Measurements from ENCODE around the gene KCNT1. TPM values are rescaled to one million over a fixed set of nuclear protein-coding genes. Genes with fewer than 3 reads are reported as not detected.

Gene KCNT1
- total RNA-seq, 1 donor from 2014 or later: not detected

- DNase-seq (ENCODE audit: low read depth in 2 of 2): no peak
Measured at GRCh38 chr9:135745686-135746324, 43.8 kb downstream of the KCNT1 start.

GRCh38 chr9:135746565-135746964 is 44.6 kb downstream of the KCNT1 start:
- DNase-seq (ENCODE audit: low read depth in 2 of 2): no peak

GRCh38 chr9:135747311-135747710 is 45.3 kb downstream of the KCNT1 start:
- DNase-seq (ENCODE audit: low read depth in 2 of 2): no peak

DNA sequence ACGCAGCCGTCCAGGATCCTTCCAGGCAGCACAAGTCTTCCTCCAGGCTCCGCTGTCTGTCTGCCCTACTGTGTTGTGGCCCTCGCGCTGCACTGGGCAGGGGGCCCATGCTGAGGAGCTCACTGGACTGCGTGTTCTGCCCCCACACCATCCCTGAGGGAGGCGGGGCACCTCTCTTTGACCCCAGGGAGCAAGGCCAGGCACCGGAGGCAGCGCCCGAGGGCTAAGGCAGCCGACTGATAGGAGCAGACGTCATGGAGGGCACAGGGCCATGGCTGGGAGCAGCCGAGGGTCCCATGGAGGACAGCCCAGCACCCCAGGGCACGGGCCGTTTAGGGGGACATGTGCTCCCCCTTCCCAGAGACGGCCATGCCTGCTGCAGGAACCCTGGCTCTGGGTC is 46.7 kb downstream of the KCNT1 start:
- no peak for DNase-seq (ENCODE audit: low read depth in 2 of 2)

DNA sequence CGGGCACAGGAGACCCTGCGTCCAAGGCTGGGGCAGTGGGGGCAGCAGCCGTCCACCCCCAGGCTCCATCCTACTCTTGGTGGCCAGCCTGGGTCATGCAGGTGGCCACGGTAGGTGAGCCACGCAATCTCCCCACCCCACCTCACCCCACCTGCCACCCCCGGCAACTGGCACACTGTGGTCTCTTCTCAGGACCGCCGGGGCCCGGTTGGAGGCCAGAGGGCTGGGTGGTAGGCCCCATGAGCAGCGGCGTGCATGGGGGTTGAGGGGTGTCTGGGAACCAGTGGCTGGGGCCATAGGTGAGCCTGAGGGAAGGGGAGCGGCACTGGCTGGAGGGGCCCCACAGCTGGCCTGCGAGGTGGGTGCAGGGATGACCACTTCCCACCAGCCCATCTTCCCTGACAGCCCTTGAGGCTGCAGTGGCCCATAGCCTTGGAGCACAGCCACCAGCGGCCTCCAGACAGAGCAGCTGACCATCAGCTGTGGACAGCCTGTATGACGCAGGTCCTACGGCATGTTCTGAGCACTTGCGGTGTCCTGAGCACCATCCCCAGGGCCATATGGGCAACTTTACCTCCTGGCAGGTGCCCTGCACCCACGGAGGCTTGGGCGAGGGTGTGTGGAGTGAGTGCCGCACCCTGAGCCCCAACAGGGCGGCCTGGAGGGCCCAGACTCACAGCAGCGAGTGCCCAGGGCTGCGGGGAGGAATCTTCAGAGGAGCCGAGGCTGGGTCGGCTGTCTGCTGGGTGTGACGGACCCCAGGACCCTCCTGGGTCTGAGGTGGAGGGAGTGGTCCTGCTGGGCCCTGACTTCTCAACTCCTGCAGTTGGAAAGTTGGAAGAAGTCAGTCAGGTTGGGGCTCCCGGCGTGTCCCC is 47.4 kb downstream of the KCNT1 start:
- DNase-seq (ENCODE audit: low read depth in 2 of 2): no peak

DNA sequence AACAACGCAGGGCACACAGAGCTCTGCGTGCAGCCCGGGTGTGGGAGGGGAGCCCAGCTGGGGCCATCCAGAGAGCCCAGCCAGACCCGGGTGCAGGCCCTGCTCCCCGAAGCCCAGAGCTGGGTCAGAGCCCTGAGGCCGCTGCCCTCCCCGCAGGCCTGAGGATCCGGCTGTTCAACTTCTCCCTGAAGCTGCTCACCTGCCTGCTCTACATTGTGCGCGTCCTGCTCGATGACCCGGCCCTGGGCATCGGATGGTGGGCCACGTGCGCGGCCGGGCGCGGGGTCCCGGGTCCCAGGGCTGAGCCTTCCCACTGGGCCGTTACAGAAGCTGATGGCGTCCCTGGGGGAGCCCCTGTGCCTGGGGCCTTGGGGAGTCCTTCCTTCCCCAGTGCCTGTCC is 48.8 kb downstream of the KCNT1 start:
- no peak for DNase-seq (ENCODE audit: low read depth in 2 of 2)

DNA sequence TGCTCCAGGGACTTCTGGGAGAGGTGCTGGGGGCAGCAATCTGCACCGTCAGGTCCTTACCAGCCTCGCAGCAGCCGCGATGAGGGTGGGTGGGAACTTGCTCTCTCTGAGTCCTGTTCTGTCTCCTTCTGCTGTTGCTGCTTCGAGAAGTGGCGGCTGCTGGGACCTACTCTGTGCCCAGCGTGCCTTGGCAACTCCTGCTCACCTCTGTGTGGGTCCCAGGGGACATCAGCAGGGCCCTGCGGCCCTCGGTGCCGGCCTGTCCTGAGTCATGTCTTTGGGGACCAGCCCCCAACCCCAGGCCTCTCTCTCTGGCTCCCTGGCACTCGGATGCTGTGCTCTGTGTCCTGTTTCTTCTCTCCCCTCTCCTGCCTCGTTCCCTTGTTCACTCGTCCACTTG is 49.5 kb downstream of the KCNT1 start:
- no peak for DNase-seq (ENCODE audit: low read depth in 2 of 2)

- DNase-seq (ENCODE audit: low read depth in 2 of 2): no peak
Measured at GRCh38 chr9:135752281-135753204, 50.6 kb downstream of the KCNT1 start.

DNA sequence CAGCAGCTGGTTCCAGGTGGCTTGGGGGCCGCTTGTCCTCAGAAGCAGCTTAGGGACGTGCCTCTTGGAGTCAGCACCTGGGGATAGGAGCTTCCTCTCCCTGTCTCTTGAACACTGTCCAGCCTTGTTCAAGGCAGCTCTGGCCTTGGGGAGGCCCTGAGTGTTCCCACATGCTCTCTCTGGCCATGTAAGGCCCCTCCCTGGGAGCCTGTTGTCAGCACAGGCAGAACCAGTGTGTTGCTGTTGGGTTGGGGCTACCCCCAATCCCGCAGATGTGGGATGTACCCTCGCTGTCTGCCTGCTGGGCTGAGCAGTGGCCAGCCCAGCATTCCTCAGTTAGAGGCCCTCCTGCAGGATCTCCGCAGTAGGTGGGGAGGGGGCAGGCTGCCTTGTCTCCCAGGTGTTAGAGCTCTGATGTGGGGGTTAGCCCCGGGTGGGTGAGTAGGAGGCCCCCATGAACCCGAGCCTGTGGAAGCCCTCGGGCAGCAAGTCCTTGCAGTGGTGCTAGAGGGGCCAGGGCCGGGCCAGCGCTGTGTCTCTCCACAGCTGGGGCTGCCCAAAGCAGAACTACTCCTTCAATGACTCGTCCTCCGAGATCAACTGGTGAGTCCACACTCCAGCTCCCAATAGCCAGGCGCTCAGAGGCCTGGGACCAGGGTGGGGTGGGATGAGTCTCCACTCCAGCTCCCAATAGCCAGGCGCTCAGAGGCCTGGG is 51.6 kb downstream of the KCNT1 start:
- DNase-seq (ENCODE audit: low read depth in 2 of 2): no peak

DNA sequence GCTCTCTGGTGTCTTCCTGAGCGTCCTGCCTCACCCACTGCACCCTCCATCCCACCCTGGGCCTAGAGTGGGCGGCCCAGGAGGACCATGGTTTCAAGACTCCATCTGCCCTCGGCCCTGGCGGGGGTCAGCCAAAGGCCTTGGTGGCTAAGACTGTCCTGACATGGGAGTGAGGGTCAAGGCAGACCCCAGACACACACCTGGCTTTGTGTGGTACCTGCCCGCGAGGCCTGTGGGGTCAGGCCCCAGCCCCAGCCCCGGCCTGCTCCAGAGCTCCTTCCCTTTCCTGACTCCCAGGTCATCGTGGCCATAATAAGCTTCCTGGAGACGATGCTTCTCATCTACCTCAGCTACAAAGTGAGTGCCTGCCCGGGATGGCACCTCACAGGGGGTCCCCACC is 54.6 kb downstream of the KCNT1 start:
- no peak for DNase-seq (ENCODE audit: low read depth in 2 of 2)

DNA sequence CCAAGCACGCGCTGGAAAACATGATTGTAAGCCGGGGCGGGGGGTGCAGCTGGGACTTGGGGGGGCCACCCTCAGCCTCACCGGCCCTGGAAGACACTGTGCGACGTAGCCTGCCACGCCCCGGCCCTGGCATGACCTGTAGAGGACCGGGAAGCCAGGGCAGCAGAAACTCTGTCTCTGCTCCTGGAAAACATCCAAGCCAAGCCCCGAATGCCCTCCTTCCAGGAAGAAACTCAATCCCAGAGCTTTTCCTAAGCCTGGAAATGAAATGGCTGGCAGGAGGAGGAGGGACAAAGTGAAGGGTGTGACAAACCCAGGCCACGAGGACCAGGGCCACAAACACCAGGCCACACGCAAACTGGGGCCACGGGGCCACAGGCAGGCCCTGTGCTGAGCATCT is 55.4 kb downstream of the KCNT1 start:
- no peak for DNase-seq (ENCODE audit: low read depth in 2 of 2)

DNA sequence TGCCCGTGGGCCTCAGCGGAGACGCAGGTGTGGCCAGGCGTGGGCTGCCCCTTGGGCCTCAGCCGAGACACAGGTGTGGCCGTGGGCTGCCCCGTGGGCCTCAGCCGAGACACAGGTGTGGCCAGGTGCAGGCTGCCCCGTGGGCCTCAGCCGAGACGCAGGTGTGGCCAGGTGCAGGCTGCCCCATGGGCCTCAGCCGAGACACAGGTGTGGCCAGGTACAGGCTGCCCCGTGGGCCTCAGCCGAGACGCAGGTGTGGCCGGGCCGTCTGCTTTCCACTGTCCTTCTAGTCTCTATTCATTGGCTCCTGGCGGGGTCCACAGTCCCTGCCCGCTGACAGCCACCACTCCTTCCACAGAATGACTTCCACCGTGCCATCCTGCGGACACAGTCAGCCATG is 56.1 kb downstream of the KCNT1 start:
- no peak for DNase-seq (ENCODE audit: low read depth in 2 of 2)

GRCh38 chr9:135758870-135759269 is 56.9 kb downstream of the KCNT1 start:
- DNase-seq (ENCODE audit: low read depth in 2 of 2): no peak

DNA sequence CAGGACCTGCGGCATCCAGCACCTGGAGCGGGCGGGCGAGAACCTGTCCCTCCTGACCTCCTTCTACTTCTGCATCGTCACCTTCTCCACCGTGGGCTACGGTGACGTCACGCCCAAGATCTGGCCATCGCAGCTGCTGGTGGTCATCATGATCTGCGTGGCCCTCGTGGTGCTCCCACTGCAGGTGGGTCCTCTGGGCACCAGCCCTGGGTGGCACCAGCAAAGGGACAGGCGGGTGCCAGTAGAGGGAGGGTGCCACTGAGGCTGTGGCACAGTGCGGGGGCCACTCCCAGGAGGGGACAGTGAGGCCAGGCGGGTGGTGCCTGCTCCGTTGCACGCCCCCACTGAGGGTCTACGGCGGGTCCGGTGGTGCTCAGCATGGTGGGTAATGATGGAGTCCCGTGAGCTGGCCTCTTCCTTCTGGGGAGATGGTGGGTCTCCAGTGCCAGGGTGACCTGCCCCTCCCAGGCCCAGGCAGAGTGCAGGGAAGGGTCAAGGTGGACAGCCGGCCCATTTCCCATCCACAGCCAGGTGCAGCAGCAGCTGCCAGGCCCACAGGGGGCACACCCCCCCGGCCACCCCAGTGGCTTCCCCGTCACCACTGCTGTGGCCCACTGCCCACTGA is 57.8 kb downstream of the KCNT1 start:
- DNase-seq (ENCODE audit: low read depth in 2 of 2): no peak

DNA sequence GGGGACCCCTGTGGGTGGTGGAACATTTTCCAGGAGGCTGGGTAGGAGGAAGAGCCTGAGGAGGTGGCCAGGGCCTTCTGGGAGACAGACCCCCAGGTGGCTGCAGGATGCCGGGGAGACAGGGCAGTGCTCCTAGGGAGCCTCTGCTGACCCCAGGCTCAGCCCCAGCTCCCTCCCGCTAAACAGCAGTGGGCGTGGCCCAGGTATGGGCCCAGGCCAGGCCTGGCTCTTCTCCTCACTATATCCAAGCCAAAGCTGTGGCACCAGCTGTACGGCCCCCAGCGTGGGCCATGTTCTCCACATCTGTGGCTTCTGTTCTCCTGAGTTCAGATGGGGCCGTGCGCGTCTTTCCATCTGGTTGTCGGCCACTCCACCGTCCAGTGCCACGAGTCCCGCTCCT is 58.5 kb downstream of the KCNT1 start:
- DNase-seq (ENCODE audit: low read depth in 2 of 2): no peak

DNA sequence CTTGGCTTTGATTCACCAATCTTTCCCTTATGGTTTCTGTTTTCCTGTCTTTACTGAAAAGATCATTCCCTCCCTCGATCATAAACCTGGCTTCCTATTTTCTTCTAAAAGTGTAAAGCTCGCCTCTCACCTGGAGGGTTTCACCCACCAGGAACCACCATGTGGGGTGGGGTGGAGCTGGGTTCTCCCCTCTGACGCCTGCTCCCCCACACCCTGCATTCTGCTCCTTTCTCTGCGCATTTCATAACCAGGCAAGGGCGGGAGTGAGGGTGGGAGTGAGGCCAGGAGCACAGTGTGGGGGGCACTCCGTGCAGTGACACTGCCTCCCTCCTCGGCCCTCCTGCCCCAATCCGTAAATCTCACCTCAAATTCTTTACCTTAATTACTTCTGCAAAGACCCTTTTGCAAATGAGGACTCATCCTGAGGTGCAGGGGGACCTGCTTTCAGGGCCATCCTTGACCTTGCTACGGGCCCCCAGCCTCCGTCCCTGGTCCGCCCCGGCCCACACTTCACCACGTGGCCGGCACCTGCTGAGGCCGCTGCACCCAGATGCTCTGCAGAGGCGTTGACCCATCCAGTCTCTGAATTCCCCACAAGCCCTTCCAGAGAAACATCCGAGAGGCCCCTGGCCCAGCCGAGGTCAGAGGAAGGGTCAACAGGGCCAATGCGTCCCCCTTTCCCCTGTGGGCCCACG is 59.3 kb downstream of the KCNT1 start:
- no peak for DNase-seq (ENCODE audit: low read depth in 2 of 2)

DNA sequence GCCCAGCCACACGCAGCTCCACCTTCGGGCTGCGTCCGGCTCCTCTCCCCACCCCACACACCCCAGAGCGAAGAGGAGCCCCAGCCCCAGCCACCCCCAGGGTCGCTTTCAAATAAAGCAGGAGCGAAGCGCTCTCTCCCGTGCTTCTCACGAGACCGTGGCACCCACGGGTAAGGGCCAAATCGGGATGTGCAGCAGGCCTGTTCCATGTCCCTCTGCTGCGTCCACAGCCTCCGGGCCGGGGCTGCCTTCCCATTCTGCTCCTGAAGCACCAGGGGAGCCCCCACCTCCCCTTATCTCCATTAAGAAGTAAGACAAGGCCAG is 59.8 kb downstream of the KCNT1 start:
- no peak for DNase-seq (ENCODE audit: low read depth in 2 of 2)

- no peak for DNase-seq (ENCODE audit: low read depth in 2 of 2)
Measured at GRCh38 chr9:135762921-135763320, 60.9 kb downstream of the KCNT1 start.

GRCh38 chr9:135763716-135764446 is 61.9 kb downstream of the KCNT1 start:
- no peak for DNase-seq (ENCODE audit: low read depth in 2 of 2)

GRCh38 chr9:135764731-135765130 is 62.7 kb downstream of the KCNT1 start:
- DNase-seq (ENCODE audit: low read depth in 2 of 2): no peak

Measured in dermis microvascular lymphatic vessel endothelial cell (primary cell).